NAMALWA (cell line): Measurements from ENCODE around the gene PSMB5.

Experiments
- DNase-seq: peaks from one replicate; pipeline ENCODE4 v3.0.0-alpha.2; 2015; ENCODE audit warnings: low spot score

The PSMB5 gene

DNA sequence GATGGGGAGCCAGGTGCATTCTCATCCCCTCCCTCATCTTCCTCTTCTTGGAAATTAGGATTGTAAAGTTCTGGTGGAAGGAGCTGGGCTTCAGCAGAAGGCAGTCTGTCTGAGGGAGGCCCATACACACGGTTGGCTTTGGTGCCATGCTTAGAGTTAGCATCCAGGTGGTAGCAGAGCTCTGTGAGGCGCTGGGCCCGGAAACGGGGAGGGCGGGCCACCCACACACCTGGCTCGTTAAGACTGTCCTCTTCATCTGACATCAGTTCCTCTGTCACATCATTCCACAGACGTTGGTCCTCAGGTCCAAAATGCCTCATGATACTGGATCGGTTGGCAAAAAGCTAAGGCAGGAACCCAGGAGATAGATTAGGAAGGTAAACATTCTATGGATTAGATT lies 47.4 kb downstream of the PSMB5 start:
- DNase-seq, result no peak

DNA sequence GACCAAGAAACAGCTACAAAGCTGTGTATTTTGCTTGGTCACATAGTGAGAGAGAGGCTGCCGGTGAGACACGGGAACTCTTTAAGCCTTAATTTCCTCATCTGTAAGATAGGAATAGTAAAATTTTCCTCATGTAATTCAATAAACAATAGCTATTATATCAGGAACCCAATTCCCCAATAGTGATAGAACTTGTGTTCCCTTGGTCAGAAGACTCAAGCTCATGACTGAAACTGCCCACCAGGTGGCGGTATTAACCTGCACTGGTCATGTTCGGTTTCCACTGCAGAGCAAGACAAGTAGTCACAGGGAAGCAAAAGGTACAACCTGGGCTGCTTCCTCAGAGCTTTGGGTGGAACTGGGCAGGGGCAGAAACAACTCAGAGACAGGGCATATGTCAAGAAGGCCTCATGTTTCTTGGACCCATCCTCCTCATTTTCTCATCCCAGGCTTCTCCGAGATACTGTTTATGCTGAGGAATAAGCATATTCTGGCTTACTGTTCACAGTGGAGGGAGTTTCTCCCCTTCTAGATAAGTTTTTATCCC lies 48.1 kb downstream of the PSMB5 start:
- DNase-seq, result peak; percentile 90

DNA sequence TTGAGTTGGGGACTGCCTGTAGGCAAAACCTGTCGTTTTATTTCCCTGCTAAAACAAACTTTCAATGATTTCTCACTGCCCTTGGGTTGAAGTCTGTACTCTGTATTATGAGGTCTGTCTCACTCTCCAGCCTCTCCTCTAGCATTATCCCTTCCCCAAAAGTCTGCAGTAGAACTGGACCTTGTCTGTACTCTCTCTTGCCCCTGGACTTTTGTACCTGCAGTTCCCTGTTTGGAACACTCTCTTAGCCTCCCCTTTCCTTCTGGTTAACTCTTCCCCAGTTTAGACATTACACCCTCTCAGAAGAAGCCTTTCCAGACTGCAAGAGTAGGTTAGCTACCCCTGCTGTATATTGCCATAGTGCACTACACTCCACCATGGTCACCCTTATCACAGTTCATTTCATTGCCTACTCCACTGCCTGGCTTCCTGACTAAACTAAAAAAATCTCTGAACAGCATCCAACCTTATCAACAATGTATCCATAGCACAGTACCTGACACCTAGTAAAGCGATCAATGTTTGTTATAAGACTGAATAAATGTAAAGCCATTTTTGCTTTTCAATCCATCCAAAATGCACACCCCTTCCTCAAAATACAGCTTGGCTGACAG lies 48.7 kb downstream of the PSMB5 start:
- peak; percentile 21 for DNase-seq

DNA sequence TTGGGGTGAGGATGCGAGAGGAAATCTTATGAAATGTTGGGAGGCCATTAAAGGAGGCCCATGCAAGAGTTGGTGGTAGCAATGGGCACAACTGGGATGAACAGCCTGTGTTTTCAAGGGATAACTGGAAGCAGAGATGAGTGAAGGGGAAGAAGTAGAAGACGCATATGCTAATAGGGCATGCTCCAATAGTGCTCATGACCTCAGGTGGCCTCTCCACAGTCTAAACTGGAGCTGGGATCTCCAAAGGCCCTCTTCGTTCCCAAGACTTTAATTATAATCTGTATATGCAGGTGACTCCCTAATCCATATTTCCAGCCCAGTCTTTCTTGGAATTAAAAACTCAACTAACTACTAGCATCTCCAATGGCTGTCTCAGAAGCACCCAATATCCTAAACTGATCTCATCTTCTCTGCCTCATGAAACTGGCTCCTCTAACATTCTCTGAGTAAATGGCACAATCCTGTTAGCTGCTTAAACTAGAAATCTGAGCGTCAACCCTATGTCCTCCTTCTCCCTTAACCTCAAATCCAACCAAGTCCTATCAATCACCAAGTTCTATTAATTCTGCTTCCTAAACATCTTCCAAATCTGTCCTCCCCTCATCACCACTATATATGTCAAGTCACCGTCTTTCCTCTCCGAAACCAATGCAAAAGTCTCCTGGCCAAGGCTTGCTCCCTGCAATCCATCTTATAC lies 49.6 kb downstream of the PSMB5 start:
- DNase-seq, result no peak

DNA sequence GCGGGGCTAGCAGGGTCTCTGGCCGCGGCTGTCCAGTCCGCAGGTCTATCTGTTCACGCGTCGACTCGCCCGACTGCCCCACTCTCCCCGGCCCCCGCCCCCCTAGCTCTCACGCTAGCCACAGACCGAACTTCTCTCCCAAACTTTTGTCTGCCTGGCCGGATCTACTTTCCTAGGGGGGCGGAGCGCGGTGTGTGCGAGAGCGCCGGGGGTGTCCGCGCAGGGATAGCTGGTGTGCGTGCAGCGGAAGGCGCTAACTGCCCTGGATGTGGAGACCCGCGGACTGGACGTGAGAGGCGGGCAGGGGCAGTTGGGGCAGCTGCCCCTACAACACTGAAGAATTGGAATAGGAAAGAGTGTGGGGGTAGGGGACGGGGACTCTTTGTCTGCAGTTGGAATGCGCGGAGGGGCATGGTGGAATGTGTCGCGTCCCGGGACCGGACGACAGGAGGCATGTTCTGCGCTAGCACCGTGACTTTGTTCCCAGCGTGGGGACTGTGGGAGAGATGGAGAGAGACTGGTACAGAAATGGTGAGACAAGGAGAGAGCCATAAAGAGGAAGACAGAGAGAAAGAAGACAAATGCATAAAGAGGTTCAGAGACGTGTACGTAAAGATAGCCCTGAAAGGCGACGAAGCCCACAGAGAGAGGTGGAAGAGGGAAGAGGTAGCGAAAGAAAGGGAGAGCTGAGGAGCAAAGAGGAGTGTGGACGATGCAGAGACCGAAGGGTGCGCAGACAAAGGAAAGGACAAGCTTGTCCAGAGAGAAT lies 52.0 kb downstream of the PSMB5 start, which contains the start of gene AJUBA:
Gene AJUBA, minus strand, starts transcription at position 75 of the 769 bp plus-strand sequence. CDS start 285 bp downstream, outside the sequence.
- no peak for DNase-seq

DNA sequence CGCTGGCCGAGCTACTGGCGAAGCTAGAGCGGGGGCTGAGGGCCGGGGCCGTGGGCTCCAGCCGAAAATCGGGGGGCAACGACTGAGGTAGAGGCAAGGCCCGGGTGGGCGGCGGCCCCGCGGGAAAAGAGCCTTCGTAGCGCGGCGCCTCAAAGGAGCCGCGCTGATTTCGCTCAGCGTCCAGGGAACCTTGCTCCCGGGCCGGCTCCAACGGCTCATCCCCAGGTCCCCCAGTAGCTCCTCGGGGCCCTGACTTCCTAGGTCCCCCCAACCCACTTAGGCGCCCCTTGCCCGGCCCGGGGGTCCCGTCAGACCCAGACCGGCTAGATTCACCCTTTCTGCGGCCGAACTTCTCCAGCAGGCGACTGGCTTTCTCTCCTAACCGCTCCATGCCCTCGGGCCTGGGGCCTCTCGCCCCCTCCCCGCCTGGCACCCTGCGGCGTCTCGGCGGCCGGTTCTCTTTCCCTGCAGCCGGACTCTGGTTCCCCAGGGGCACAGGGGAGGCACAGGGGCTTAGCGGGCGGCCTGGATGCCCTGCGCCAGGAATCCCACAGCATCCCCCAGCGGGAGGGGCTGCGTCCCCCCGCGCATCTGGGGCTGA lies 52.7 kb downstream of the PSMB5 start:
- no peak for DNase-seq

DNA sequence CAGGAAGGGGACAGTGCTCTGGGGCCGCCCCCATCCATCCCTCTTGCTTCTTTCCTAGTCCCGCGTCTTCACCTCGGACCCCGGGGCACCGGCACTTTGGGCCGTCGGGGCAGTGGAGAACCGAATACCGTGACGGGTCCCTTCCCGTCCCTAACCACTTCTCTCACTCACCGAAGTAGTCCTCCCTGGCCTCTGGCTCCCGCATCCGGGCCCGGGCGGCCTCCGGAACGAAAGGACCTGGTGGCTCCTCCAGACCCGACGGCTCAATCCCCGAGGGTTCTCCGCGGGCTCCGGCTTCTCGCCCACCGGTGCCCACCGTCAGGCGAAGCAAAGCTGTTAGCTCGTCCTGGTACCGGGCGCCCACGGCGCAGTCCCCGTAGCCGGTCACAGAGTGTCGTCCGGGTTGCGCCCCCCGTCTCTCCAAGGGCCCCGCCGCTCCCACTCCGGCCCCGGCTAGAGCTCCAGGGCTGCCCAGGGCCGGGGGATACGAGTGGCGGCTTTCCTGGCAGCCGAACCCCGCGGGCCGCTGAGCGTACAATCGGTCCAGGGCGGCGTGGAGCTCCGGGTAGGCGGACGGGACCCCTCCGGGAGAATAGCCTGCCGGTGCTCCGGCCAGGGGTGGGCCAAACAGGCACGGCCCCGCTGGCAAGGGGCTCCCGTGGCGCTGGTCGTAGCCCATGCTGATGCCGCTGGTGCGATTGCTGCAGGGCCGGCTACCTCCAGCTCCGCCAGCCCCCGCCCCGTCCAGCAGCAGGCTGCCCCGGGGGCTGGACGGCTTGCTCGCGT lies 53.4 kb downstream of the PSMB5 start:
- DNase-seq, result no peak

DNA sequence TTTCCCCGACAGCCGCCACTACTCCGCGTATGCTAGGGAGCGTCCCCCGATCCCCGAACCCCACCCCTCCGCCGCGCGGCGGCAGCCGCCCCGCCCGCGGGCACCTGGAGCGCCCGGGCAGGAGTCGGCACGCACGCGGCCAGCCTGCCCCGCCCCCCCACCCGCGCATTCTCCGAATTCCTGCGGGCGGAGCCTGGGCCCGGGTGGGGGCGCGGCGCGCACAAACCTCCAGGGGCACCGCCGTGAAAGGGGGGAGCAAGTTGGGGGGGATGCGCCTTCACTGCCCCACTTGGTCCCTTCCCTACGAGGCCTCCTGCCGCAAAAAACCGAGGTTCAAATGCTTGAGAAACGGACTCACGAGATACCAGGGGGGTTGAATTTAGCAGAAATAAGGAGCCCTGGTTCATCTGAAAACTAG lies 54.0 kb downstream of the PSMB5 start:
- DNase-seq, result no peak

DNA sequence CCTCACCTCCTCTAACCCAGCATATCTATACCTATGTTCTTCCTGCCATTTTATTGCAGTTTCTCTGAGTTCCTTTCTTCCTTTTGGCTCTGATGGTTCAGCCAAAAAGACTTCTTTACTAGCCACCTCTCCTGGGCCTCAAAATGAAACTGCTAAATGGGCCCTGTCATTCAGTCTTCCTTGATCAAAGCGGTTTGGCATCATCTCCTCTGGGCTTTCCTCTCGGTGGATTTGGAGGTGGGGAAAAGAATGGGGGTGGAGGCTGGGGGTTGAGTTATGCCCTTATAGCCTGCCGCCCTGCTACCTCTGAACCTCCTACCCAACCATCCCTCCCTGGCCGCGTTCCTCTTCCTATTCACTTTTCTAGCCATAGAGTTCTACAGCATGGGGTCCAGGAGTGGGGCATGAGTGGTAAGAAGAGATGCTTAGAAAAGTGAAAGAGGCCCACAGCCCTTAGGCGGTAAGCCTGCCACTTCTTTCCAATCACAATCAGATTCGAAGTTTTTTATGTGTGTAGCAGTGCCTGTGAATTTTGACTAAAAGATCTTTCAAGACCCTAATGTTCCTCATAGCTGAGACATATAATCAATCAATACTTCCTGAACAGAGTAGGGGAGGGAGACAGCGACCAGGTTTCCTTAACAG lies 54.8 kb downstream of the PSMB5 start:
- DNase-seq, result no peak

DNA sequence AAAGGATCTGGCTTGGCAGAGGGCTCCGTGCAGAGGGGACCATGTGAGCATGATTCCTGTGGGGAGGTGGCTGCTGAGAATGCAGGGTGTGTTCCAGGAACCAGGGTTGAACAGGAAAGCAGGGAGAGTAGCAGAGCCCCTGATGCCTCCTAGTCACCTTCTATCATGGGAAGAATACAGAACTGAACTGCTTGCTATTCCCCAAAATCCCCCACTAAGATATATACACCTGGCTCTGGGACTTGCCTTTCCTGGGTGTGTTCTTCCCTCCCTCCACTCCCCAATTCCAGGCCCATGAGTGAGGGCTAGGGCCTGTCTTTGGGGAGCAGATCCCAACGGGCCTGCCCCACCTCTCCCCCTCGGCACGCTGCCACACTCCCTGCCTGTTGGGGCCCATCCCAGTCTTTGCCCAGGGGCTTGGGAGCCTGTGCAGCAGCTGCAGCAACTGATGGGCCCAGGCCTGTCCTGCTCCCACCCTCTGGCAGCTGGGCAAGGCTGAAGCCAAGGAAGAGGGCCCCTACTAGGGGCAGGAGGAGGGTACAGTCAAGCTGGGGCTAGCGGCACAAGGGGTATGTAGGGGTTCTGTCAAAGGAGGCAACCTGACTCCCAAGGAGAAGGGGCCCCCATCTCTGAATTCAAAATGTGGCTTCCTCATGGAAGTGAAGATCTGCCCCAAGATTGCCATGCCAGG lies 55.6 kb downstream of the PSMB5 start:
- DNase-seq, result no peak

DNA sequence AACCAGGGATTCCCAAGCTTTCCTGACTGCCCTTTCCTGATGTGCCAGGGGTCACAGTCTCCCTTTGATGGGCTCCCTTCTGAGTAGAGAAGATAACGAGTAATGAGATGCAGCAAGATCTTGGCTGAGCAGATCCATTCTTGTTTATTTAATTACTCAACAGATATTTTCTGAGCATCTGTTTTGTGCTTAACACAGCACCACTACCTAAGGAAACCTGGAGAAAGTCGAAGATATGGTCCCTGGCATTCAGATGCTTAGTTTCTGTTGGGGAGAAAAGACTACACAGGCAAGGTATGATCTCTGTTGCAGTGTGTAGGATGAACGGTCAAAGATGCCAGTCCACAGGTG lies 56.2 kb downstream of the PSMB5 start:
- DNase-seq, result no peak

DNA sequence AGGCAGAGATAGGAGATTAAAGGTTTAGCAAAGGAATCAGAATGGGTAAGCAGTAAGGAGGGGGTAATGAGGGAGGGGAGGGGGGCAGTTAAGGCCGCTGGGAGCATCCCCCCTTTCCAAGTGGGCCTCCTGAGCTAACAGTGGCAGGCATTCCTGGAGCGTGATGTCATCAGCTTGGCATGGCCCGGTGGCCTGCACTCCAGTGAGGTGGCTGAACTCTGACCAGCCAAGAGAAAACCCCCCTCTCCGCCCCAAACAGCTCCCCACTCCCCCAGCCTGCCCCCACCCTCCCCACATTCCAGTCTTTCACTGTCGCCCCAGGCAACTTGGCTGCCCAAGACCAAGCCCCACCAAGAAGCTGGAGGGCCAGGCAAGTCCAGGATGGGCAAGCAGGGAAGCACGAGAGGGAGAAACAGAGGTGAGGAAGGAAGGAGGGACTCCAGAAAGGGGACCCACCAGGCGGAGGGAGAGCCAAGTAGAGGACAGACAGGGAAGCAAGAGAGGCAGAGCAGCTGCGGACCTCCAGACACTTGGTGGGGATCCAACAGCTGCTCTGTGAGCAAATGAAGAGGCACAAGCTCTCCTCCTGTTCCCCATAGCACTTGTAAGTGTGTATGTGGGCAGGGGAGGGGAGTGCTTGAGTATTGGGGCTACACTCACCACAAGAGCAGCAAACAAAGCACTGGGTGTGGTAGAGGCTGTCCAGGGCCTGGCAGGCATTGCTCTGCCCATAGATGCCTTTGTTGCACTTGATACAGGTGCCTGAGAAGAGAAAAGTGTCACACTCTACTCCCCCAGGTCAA lies 56.8 kb downstream of the PSMB5 start:
- DNase-seq, result no peak

DNA sequence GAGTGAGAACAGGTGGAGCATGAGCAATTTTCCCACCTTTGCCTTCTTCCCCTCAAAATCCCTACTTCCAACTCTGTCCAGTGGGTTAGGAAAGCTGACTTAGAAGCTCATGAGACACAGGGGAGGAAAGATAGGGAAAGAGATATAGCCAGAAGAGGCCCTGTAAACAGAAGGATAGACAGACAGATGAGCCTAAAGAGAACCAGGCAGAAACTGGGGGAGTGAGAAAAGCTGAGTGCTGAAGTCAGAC lies 57.3 kb downstream of the PSMB5 start:
- no peak for DNase-seq

DNA sequence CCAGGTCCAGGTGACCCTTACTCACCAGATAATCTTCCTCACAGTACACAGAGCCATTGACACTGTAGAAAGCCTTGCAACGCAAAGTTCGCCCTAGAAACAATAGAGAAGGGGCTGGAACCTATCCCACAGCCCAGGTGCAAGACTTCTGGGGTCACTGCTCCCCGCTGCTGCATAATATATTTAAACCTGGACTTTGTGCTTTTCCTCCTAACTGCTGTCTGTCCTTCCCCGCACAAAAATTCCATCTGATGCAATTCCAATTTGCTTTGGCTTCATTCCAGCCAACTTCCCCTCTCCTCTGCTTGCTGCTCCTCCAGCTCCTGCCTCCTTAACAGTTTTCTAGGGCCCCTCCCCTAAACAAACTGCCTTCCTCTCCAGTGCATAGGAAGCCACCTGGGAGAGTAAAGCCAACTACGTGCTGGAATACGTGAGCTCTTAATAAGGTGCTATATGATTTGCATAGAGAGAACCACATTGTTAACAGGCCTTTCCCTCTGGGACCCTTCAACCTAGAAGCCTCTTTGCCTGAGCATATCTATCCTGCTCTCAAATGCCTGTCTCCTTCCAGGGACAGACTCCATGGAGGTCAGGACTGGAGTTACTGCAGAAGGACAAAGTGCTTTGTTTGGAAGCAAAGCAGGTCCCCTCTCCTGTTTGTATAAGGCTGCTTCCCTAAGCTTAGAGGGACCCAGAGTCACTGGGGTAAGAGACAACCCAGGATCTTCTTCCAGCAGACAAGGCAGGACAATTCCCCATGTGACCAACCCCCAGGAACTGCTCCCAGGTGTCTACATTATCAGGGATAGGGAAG lies 57.9 kb downstream of the PSMB5 start:
- DNase-seq, result no peak
